ENCODE data around the gene DMRTA1. TPM values are rescaled to one million over a fixed set of nuclear protein-coding genes. Genes with fewer than 3 reads are reported as not detected.

The DMRTA1 gene
- total RNA-seq, 1 experiment from 2014 or later = not detected

DNA sequence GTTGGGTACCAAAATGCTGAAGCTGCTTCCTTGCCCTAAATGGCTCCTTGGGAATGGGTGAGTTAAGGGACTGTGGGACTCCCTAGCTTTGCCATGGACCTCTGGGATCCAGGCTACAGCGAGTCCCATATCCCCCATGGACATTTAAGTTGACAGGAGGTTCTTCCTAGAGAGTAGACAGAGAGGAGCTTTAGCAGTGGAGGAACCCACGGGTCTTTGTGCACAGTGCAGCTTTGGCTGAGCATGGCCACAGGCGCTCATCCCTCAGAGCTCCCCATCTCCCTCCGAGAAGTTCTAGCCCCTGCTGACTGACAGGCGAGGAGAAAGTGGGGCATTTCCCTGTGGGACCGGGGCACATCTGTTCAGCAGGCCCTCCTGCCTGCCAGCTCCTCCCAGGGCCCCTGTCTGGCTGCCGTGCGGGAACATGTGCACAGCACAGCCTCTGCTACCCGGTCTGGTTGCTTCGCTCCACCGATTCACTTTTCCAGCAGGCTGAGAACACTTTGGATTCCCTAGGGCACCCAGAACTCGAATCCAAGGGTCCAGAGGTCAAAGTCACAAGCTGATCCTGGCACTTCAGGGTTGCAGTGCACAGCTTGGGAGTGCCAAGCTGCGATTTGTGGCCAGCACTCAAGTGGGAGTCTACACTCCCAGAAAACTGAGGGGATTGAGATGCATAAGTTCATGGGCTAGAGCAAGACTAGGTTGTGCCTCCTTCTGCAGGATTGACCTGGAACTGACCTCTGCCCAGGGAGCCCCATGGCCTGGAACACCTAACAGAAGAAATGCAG is 40.6 kb upstream of the DMRTA1 start:
- Histone ChIP-seq H4K20me1 (ENCODE audit: insufficient read depth) (no peaks in the 10 kb centered on the region; the same call in 1 of the 2 replicates), H3K27me3 (ENCODE audit: insufficient read depth, low read length) (peaks cover 3% of the 10 kb centered on the region; the same call in 1 of the 2 replicates), H3K9me2 (ENCODE audit: insufficient read depth) (peaks cover 3% of the 10 kb centered on the region; the same call in 1 of the 2 replicates), H3K36me3 (ENCODE audit: control insufficient read depth in 1 of 2, insufficient read depth in 2 of 2, low read length in 2 of 2) (no peaks in the 10 kb centered on the region), H3K79me2 (ENCODE audit: insufficient read depth, low read length) (no peaks in the 10 kb centered on the region), H3K9ac (ENCODE audit: low read length) (no peak overlapping the region), H3K27ac (ENCODE audit: low read depth, low read length) (no peak overlapping the region), H2AFZ (ENCODE audit: low read depth, low read length, poor library complexity, severe bottlenecking) (no peak overlapping the region), H3K4me1 (ENCODE audit: control insufficient read depth in 1 of 2, insufficient read depth in 2 of 2, low read length in 2 of 2) (no peaks in the 10 kb centered on the region), H3K4me2 (ENCODE audit: low read length) (no peak overlapping the region), H3K9me3 (ENCODE audit: control insufficient read depth in 1 of 2, insufficient read depth in 1 of 2, low read depth in 1 of 2, low read length in 2 of 2) (no peaks in the 10 kb centered on the region), H3K4me3 (replicated peaks in 1 of 2; ENCODE audit: low read depth in 1 of 2, low read length in 2 of 2) (no peak overlapping the region)
- ATAC-seq = no peak
- TF ChIP-seq ZNF274 (IDR thresholded peaks at IDR 0.05; ENCODE audit: low read depth, low read length) = no peak
- no peak for TF ChIP-seq ZFX (IDR thresholded peaks at IDR 0.05)
- ChIA-PET RAD21 (ENCODE audit: low non-redundant PET in 1 of 2, low total read pairs in 2 of 2, uncharacterized antibody in 2 of 2, unreplicated experiment in 2 of 2) (no interaction called here), CTCF (no interaction called here), POLR2A (no interaction called here)
- intact Hi-C loops (cut with micrococcal nuclease) = no loop called here
- BruUV-seq (replicated peaks) = no TSS peak
- DNase-seq (ENCODE audit: low read depth, low spot score) = no peak

- RAD21 ChIA-PET (ENCODE audit: low non-redundant PET in 1 of 2, low total read pairs in 2 of 2, uncharacterized antibody in 2 of 2, unreplicated experiment in 2 of 2) = no interaction called here
- H3K9me3 ChIP-seq (ENCODE audit: control insufficient read depth in 1 of 2, insufficient read depth in 1 of 2, low read depth in 1 of 2, low read length in 2 of 2) = no peaks in the 10 kb centered on the region
- no peaks in the 10 kb centered on the region; the same call in 1 of the 2 replicates for H4K20me1 ChIP-seq (ENCODE audit: insufficient read depth)
- no peak overlapping the region for H3K27ac ChIP-seq (ENCODE audit: low read depth, low read length)
- no peak overlapping the region for H3K9ac ChIP-seq (ENCODE audit: low read length)
- no TSS peak for BruUV-seq (replicated peaks)
- H3K4me2 ChIP-seq (ENCODE audit: low read length) = no peak overlapping the region
- POLR2A ChIA-PET = no interaction called here
- TF ChIP-seq CBX3 (IDR thresholded peaks at IDR 0.05; ENCODE audit: low read depth) = no peak
- no peak for TF ChIP-seq YY1 (IDR thresholded peaks at IDR 0.05; ENCODE audit: extremely low read depth, insufficient replicate concordance, low read depth, low read length)
- no peak for TF ChIP-seq POLR2A (IDR thresholded peaks at IDR 0.05; ENCODE audit: borderline replicate concordance, extremely low read depth, insufficient read depth, insufficient read length)
- TF ChIP-seq CEBPB (IDR thresholded peaks at IDR 0.05; ENCODE audit: low read depth) = no peak
- TF ChIP-seq, protein P1, sequence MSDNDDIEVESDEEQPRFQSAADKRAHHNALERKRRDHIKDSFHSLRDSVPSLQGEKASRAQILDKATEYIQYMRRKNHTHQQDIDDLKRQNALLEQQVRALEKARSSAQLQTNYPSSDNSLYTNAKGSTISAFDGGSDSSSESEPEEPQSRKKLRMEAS (IDR thresholded peaks at IDR 0.05) = no peak
- TF ChIP-seq ZNF274 (IDR thresholded peaks at IDR 0.05; ENCODE audit: low read depth, low read length) = no peak
- TF ChIP-seq SIN3A (IDR thresholded peaks at IDR 0.05; ENCODE audit: low read depth) = no peak
- TF ChIP-seq EZH2phosphoT487 (IDR thresholded peaks at IDR 0.05; ENCODE audit: borderline replicate concordance) = no peak
- no peak for TF ChIP-seq TCF7L2 (IDR thresholded peaks at IDR 0.05; ENCODE audit: borderline replicate concordance, extremely low read depth, insufficient read depth, insufficient read length)
- TF ChIP-seq SP1 (IDR thresholded peaks at IDR 0.05; ENCODE audit: low read depth) = no peak
- no peak for TF ChIP-seq EZH2 (IDR thresholded peaks at IDR 0.05)
- TF ChIP-seq ZFX (IDR thresholded peaks at IDR 0.05) = no peak
- TF ChIP-seq, protein P2, sequence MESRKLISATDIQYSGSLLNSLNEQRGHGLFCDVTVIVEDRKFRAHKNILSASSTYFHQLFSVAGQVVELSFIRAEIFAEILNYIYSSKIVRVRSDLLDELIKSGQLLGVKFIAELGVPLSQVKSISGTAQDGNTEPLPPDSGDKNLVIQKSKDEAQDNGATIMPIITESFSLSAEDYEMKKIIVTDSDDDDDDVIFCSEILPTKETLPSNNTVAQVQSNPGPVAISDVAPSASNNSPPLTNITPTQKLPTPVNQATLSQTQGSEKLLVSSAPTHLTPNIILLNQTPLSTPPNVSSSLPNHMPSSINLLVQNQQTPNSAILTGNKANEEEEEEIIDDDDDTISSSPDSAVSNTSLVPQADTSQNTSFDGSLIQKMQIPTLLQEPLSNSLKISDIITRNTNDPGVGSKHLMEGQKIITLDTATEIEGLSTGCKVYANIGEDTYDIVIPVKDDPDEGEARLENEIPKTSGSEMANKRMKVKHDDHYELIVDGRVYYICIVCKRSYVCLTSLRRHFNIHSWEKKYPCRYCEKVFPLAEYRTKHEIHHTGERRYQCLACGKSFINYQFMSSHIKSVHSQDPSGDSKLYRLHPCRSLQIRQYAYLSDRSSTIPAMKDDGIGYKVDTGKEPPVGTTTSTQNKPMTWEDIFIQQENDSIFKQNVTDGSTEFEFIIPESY (IDR thresholded peaks at IDR 0.05; ENCODE audit: extremely low read depth, insufficient replicate concordance, low read length) = no peak
- ATAC-seq (no peak), DNase-seq (ENCODE audit: low read depth, low spot score) (no peak)
- no peak overlapping the region for H3K4me3 ChIP-seq (replicated peaks in 1 of 2; ENCODE audit: low read depth in 1 of 2, low read length in 2 of 2)
- intact Hi-C loops (cut with micrococcal nuclease) = no loop called here
- H3K36me3 ChIP-seq (ENCODE audit: control insufficient read depth in 1 of 2, insufficient read depth in 2 of 2, low read length in 2 of 2) = no peaks in the 10 kb centered on the region
- H2AFZ ChIP-seq (ENCODE audit: low read depth, low read length, poor library complexity, severe bottlenecking) = no peak overlapping the region
- H3K9me2 ChIP-seq (ENCODE audit: insufficient read depth) = no peaks in the 10 kb centered on the region
- H3K4me1 ChIP-seq (ENCODE audit: control insufficient read depth in 1 of 2, insufficient read depth in 2 of 2, low read length in 2 of 2) = no peaks in the 10 kb centered on the region
- H3K27me3 ChIP-seq (ENCODE audit: insufficient read depth, low read length) = peaks cover 3% of the 10 kb centered on the region; the same call in 1 of the 2 replicates
- no peaks in the 10 kb centered on the region for H3K79me2 ChIP-seq (ENCODE audit: insufficient read depth, low read length)
- CTCF ChIA-PET = interaction anchor here (0.7 kb wide), 1 partner anchor 844 kb away, joined by 4 read pairs; no protein-coding TSS in a partner anchor
Observed at GRCh38 chr9:22413884-22414283, 32.7 kb upstream of the DMRTA1 start.

Measured in HCT116 (cell line).